PFSK-1 (cell line): ENCODE measurements around the gene ZBTB16.

Source experiments
- FOXP2 ChIP-seq: optimal IDR thresholded peaks from 2 replicates; pipeline ENCODE3; 2011; ENCODE audit warnings: borderline replicate concordance, control low read depth, inconsistent platforms; ENCODE audit not compliant: insufficient read depth; ENCODE audit errors: extremely low read length, extremely low read depth
- POLR2AphosphoS5 ChIP-seq: IDR thresholded peaks from 2 replicates; pipeline ENCODE4 v1.6.1; 2012; ENCODE audit warnings: low read depth, mild to moderate bottlenecking, control low read depth, low read length, moderate library complexity
- REST ChIP-seq, 2 experiments: IDR thresholded peaks; 2 replicates each; pipeline versions ENCODE4 v1.6.1 to v1.8.0; 2011 to 2012; ENCODE audit warnings: low read depth in 2 of 2, low read length in 2 of 2, control low read depth in 1 of 2, inconsistent platforms in 1 of 2, mild to moderate bottlenecking in 1 of 2, moderate library complexity in 1 of 2; ENCODE audit not compliant: insufficient read depth in 1 of 2
- SIN3A ChIP-seq: IDR thresholded peaks from 2 replicates; pipeline ENCODE4 v1.6.1; 2012; ENCODE audit warnings: mild to moderate bottlenecking, low read length, moderate library complexity, borderline replicate concordance; ENCODE audit not compliant: insufficient read depth
- TAF1 ChIP-seq: IDR thresholded peaks from 2 replicates; pipeline ENCODE4 v1.6.1; 2012; ENCODE audit warnings: low read length, control low read depth, borderline replicate concordance; ENCODE audit not compliant: insufficient read depth

The ZBTB16 gene

GRCh38 chr11:114040706-114041211, 18.8 kb upstream of the ZBTB16 start:
- TF ChIP-seq REST (IDR thresholded peaks at IDR 0.05; ENCODE audit: insufficient read depth in 1 of 2, low read depth in 2 of 2, low read length in 2 of 2) (no peak), FOXP2 (no peak), TAF1 (no peak), SIN3A (no peak), POLR2AphosphoS5 (no peak)

GRCh38 chr11:114042234-114042633, 17.3 kb upstream of the ZBTB16 start:
- TF ChIP-seq FOXP2, result no peak
- no peak for TF ChIP-seq POLR2AphosphoS5
- TF ChIP-seq SIN3A, result no peak
- TF ChIP-seq TAF1, result no peak
- TF ChIP-seq REST (IDR thresholded peaks at IDR 0.05; ENCODE audit: insufficient read depth in 1 of 2, low read depth in 2 of 2, low read length in 2 of 2), result no peak

GRCh38 chr11:114044042-114044871, 15.3 kb upstream of the ZBTB16 start:
- no peak for TF ChIP-seq SIN3A
- 0 out of 4 replicates have a peak, but pooled peaks of 1 of the 2 experiments have one; percentile 27 for TF ChIP-seq REST (IDR thresholded peaks at IDR 0.05; ENCODE audit: insufficient read depth in 1 of 2, low read depth in 2 of 2, low read length in 2 of 2)

- no peak for TF ChIP-seq TAF1
- TF ChIP-seq REST (IDR thresholded peaks at IDR 0.05; ENCODE audit: insufficient read depth in 1 of 2, low read depth in 2 of 2, low read length in 2 of 2), result no peak
- no peak for TF ChIP-seq SIN3A
- TF ChIP-seq FOXP2, result no peak
- TF ChIP-seq POLR2AphosphoS5, result no peak
Measured at GRCh38 chr11:114047327-114047726, 12.2 kb upstream of the ZBTB16 start.
